ENCODE measurements around the gene MND1.

Gene MND1

GRCh38 chr4:153432965-153433753 is 88.7 kb downstream of the MND1 start:
- TF ChIP-seq, protein P1, sequence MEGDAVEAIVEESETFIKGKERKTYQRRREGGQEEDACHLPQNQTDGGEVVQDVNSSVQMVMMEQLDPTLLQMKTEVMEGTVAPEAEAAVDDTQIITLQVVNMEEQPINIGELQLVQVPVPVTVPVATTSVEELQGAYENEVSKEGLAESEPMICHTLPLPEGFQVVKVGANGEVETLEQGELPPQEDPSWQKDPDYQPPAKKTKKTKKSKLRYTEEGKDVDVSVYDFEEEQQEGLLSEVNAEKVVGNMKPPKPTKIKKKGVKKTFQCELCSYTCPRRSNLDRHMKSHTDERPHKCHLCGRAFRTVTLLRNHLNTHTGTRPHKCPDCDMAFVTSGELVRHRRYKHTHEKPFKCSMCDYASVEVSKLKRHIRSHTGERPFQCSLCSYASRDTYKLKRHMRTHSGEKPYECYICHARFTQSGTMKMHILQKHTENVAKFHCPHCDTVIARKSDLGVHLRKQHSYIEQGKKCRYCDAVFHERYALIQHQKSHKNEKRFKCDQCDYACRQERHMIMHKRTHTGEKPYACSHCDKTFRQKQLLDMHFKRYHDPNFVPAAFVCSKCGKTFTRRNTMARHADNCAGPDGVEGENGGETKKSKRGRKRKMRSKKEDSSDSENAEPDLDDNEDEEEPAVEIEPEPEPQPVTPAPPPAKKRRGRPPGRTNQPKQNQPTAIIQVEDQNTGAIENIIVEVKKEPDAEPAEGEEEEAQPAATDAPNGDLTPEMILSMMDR (conservative IDR thresholded peaks at IDR 0.05; ENCODE audit: low read depth, low read length), result peak; percentile 89
- peak; percentile 95 for DNase-seq (ENCODE audit: low read depth)
- no peak overlapping the region for H3K4me3 ChIP-seq (ENCODE audit: low read depth, low read length)

- DNase-seq (ENCODE audit: low read depth), result no peak
- no peak overlapping the region for H3K4me3 ChIP-seq (ENCODE audit: low read depth, low read length)
- TF ChIP-seq, protein P1 (conservative IDR thresholded peaks at IDR 0.05; ENCODE audit: low read depth, low read length), result no peak
These were observed 89.2 kb downstream of the MND1 start for GRCh38 chr4:153433754-153434105.

- no peak overlapping the region for H3K4me3 ChIP-seq (ENCODE audit: low read depth, low read length)
- no peak for DNase-seq (ENCODE audit: low read depth)
- TF ChIP-seq, protein P1 (conservative IDR thresholded peaks at IDR 0.05; ENCODE audit: low read depth, low read length), result no peak
These were observed 89.7 kb downstream of the MND1 start for GRCh38 chr4:153434190-153434589.

- TF ChIP-seq, protein P1 (conservative IDR thresholded peaks at IDR 0.05; ENCODE audit: low read depth, low read length), result no peak
- no peak for DNase-seq (ENCODE audit: low read depth)
- no peak overlapping the region for H3K4me3 ChIP-seq (ENCODE audit: low read depth, low read length)
These were observed 94.6 kb downstream of the MND1 start for GRCh38 chr4:153438916-153439756.

DNA sequence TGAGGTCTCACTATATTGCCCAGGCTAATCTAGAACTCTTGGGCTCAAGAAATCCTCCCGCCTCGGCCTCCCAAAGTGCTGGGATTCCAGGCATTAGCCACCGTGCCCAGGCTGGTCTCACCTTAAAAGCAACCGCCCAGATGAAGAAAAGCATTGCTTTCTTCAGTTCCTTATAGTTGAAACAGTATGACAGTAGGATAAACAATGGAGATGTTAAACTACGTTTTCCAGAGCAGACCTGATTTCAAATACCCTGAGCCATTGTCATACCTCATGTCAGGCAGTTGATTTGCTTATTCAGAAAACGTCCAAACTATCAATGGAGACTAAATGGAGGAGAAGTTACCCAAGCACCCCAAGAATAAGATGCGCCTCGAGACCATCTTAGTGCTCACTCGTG is 95.3 kb downstream of the MND1 start:
- H3K4me3 ChIP-seq (ENCODE audit: low read depth, low read length), result no peak overlapping the region
- TF ChIP-seq, protein P1 (conservative IDR thresholded peaks at IDR 0.05; ENCODE audit: low read depth, low read length), result no peak
- no peak for DNase-seq (ENCODE audit: low read depth)

DNA sequence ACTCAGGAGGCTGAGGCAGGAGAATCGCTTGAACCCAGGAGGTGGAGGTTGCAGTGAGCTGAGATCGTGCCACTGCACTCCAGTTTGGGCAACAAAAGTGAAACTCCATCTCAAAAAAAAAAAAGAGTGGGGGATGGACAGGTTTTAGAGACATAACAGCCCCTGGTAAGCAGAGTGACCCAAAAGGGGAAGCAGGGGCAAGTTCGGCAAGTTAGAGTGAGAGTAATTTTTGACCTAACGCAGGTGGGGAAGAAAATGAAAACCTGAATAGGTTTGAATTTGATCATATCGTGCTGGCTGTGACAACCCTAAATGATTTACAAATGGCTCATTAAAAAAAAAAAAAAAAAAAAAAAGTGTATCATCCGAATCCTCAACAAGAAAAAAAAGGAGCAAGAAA is 96.0 kb downstream of the MND1 start:
- H3K4me3 ChIP-seq (ENCODE audit: low read depth, low read length), result no peak overlapping the region
- TF ChIP-seq, protein P1 (conservative IDR thresholded peaks at IDR 0.05; ENCODE audit: low read depth, low read length), result no peak
- DNase-seq (ENCODE audit: low read depth), result no peak
